ENCODE results near the gene GNLY.

Gene GNLY

GRCh38 chr2:85718885-85719492, 24.8 kb downstream of the GNLY start:
- ATAC-seq = no peak
- H3K36me3 Mint-ChIP-seq = no peaks in the 10 kb centered on the region
- H3K4me3 Mint-ChIP-seq = no peak overlapping the region
- H3K9me3 Mint-ChIP-seq = no peaks in the 10 kb centered on the region
- no peak for DNase-seq (ENCODE audit: low spot score in 2 of 2)
- H3K4me1 Mint-ChIP-seq = peaks cover 6% of the 10 kb centered on the region
- H3K27ac Mint-ChIP-seq = no peak overlapping the region

- Mint-ChIP-seq H3K27ac (peak overlapping the region; percentile 7), H3K4me1 (peaks cover 6% of the 10 kb centered on the region), H3K9me3 (no peaks in the 10 kb centered on the region), H3K4me3 (no peak overlapping the region), H3K36me3 (no peaks in the 10 kb centered on the region)
- no peak for DNase-seq (ENCODE audit: low spot score in 2 of 2)
- ATAC-seq = peak; percentile 15
Measured at GRCh38 chr2:85719609-85720240, 25.6 kb downstream of the GNLY start.

DNA sequence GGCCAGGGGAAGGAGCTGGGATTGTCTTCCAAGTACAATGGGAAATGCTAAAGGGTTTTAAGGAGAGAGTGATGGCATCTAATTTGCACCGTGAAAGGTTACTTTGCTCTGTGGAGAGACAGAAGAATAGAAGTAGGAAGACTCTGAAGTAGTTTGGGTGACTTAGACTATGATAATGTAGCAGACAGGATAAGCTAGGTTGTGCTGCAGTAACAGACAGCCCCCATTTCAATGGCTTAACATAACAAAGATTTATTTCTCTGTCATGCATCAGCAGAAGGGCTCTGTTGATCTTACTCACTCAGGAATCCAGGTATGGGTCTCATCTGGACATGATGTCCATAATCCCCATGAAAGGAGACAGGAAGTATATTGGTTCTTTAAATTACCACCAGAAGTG, 26.4 kb downstream of the GNLY start:
- ATAC-seq = no peak
- no peak for DNase-seq (ENCODE audit: low spot score in 2 of 2)
- Mint-ChIP-seq H3K27ac (peak overlapping the region; percentile 7), H3K4me3 (no peak overlapping the region), H3K36me3 (no peaks in the 10 kb centered on the region), H3K4me1 (peaks cover under 1% of the 10 kb centered on the region), H3K9me3 (no peaks in the 10 kb centered on the region)

DNA sequence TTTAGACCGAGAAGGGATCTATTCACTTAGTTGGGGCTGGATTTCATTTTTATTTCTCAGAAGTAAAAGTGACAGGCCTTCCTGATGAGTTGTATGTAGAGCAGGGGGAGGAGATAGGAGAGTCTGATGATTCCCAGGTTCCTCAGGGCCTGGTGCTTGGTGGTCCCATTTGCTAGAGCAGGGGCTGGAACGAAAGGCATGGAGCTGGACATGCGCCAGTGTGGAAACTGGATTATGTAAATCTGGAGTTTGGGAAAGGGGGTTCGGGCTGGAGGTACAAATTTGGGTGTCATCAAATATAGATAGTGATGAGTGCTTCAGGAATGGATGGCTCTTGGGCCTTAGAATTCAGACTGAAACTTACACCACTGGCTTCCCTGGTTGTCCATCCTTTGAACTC, 27.5 kb downstream of the GNLY start:
- Mint-ChIP-seq H3K9me3 (no peaks in the 10 kb centered on the region), H3K4me3 (no peak overlapping the region), H3K27ac (no peak overlapping the region), H3K4me1 (no peaks in the 10 kb centered on the region), H3K36me3 (no peaks in the 10 kb centered on the region)
- DNase-seq (ENCODE audit: low spot score in 2 of 2) = no peak
- ATAC-seq = no peak

DNA sequence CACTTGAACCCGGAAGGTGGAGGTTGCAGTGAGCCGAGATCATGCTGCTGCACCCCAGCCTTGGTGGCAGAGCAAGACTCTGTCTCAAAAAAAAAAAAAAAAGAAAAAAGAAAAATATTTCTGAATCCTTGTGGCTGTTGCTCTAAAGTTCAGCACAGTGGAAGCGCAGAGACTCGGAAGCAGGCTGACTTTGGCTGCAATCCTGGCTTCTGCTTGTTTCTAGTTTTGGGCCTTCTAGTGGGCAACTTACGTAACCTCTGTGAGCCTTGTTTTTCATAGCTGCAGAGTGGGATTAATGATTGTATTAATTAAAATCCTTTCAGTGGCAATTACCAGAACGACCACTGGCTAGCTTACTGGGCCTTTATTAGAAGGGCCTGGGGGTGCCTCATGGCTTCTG, 28.4 kb downstream of the GNLY start:
- Mint-ChIP-seq H3K36me3 (no peaks in the 10 kb centered on the region), H3K9me3 (no peaks in the 10 kb centered on the region)
- DNase-seq (ENCODE audit: low spot score in 2 of 2) = no peak

DNA sequence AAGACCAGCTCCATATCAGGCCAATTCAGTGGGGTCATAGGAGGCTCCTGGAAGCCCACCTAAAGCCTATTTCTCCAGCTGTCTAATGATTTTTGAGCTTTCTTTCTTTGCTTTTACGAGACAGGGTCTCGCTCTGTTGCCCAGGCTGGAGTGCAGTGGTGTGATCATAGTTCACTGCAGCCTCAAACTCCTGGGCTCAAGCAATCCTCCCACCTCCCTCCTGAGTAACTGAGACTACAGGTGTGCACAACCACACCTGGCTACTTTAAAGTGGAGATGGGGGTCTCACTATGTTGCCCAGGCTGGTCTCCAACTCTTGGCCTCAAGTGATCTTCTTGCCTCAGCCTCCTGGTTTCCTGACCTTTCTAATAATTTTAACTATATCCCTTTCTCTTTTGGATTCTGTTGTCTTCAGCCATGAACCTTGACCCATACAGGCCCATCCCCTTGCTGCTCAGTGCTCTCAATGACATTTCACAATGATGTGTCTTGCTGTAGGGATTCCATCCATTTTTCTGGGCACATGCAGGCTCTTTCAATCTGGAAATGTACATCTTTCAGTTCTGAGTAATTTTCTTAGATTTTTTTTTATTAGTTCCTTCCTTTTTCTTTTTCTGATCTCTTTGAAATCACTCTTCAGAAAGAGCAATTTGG, 29.7 kb downstream of the GNLY start:
- no peak overlapping the region for H3K4me3 Mint-ChIP-seq
- no peak for ATAC-seq
- no peak overlapping the region for H3K27ac Mint-ChIP-seq
- DNase-seq (ENCODE audit: low spot score in 2 of 2) = no peak
- H3K4me1 Mint-ChIP-seq = peaks cover under 1% of the 10 kb centered on the region
- H3K36me3 Mint-ChIP-seq = no peaks in the 10 kb centered on the region
- H3K9me3 Mint-ChIP-seq = no peaks in the 10 kb centered on the region

More for the DNA sequence above, 28.4 kb downstream of the GNLY start:
- no peaks in the 10 kb centered on the region for H3K4me1 Mint-ChIP-seq
- H3K4me3 Mint-ChIP-seq = no peak overlapping the region
- H3K27ac Mint-ChIP-seq = no peak overlapping the region
- no peak for ATAC-seq

- H3K9me3 Mint-ChIP-seq = no peaks in the 10 kb centered on the region
- no peak overlapping the region for H3K27ac Mint-ChIP-seq
- ATAC-seq (no peak), DNase-seq (ENCODE audit: low spot score in 2 of 2) (no peak)
- H3K4me3 Mint-ChIP-seq = no peak overlapping the region
- no peaks in the 10 kb centered on the region for H3K36me3 Mint-ChIP-seq
- H3K4me1 Mint-ChIP-seq = peaks cover 10% of the 10 kb centered on the region
Measured at GRCh38 chr2:85724731-85725181, 30.6 kb downstream of the GNLY start.

DNA sequence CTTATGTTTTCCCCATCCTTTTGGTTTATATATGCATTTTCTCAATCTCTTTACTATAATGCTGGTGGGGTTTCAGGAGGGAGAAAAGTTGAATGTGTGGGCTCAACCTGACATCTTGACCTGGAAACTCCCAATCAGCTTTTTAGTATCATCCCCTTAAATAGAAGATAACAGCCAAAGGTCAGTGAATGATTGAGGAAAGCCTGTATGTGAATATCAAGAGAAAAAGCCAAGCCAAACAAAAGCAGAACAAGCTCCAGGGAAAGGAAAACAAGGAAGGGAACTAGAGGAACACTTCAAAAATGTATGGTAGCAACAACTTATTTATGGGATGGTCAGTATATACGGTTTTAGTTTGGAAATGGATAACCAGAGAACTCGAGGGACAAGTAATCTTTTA, 31.3 kb downstream of the GNLY start:
- Mint-ChIP-seq H3K9me3 (no peaks in the 10 kb centered on the region), H3K27ac (no peak overlapping the region), H3K36me3 (no peaks in the 10 kb centered on the region), H3K4me1 (peaks cover 11% of the 10 kb centered on the region), H3K4me3 (no peak overlapping the region)
- ATAC-seq = no peak
- no peak for DNase-seq (ENCODE audit: low spot score in 2 of 2)

GRCh38 chr2:85727798-85728197, 33.6 kb downstream of the GNLY start:
- ATAC-seq (no peak), DNase-seq (ENCODE audit: low spot score in 2 of 2) (no peak)
- no peak overlapping the region for H3K4me3 Mint-ChIP-seq
- H3K9me3 Mint-ChIP-seq = no peaks in the 10 kb centered on the region
- no peak overlapping the region for H3K27ac Mint-ChIP-seq
- no peaks in the 10 kb centered on the region for H3K36me3 Mint-ChIP-seq
- H3K4me1 Mint-ChIP-seq = peaks cover 11% of the 10 kb centered on the region

DNA sequence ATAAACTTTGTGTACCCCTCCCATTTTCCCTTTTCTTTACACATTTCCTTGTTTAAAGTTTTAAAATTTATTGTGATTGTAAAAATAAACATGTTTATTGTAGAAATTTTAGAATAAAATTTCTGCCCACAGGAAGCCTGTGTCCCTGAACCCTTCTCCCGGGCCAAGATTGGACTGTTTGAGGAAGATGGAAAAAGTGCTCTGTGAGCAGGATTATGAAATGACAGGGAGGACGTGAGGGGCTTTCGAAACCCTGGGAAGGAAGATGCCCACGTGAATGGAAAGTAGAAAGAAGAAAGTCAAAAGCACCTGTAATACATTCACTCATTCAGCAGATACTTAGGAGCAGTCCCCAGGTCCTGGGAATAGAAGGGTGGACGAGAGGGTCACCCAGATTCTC, 34.2 kb downstream of the GNLY start:
- ATAC-seq = no peak
- DNase-seq (ENCODE audit: low spot score in 2 of 2) = no peak
- Mint-ChIP-seq H3K36me3 (no peaks in the 10 kb centered on the region), H3K27ac (no peak overlapping the region), H3K9me3 (no peaks in the 10 kb centered on the region), H3K4me1 (peaks cover 11% of the 10 kb centered on the region), H3K4me3 (no peak overlapping the region)

DNA sequence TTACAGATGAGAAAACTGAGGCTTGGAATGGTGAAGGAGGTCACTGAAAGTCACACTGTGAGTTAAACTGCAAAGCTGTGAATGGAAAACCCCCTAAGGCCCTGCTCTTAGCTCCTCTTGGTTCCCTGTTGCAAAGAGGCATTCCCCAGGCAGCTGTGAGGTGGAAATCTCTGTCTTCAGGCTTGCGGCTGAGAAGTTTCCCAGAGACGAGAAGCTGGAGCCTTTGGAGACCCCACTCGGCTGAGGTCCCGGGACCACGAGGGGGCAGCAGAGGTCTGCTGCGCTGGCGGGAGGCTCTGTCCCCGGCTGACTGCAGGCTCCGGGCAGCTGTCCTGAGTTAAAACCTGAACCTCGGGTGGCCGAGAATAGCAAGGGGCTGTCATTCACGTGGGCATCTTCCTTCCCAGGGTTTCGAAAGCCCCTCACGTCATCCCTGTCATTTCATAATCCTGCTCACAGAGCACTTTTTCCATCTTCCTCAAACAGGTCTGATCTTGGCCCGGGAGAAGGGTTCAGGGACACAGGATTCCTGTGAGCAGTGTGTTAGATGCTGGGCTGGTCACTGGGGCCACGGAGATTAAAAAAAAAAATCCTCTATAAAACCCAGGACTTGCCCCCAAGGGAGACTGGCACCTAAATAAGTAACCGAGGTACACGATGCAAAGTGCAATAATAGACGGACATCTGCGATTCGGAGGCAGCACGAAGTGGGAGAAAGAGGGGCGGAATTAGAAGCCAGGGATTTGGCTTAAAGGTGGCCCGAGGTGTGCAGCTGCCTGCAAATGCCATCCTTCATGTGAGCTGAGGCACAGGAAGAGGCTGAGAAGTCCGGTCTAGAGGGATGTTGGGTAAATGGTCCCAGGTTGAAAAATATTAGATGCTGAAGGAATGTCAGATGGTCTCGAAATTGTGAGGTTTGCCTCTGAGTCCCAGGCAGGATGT, 35.0 kb downstream of the GNLY start:
- peak; percentile 91 for ATAC-seq
- Mint-ChIP-seq H3K4me1 (peaks cover 11% of the 10 kb centered on the region), H3K27ac (peak overlapping the region; percentile 33), H3K36me3 (no peaks in the 10 kb centered on the region), H3K4me3 (no peak overlapping the region), H3K9me3 (no peaks in the 10 kb centered on the region)
- peak; percentile 77 to 87 for DNase-seq (ENCODE audit: low spot score in 2 of 2)

GRCh38 chr2:85729825-85730510, 35.8 kb downstream of the GNLY start:
- H3K36me3 Mint-ChIP-seq = no peaks in the 10 kb centered on the region
- no peak overlapping the region for H3K4me3 Mint-ChIP-seq
- H3K9me3 Mint-ChIP-seq = no peaks in the 10 kb centered on the region
- peaks cover 11% of the 10 kb centered on the region for H3K4me1 Mint-ChIP-seq
- H3K27ac Mint-ChIP-seq = peak overlapping the region; percentile 33
- ATAC-seq (no peak), DNase-seq (ENCODE audit: low spot score in 2 of 2) (no peak)

DNA sequence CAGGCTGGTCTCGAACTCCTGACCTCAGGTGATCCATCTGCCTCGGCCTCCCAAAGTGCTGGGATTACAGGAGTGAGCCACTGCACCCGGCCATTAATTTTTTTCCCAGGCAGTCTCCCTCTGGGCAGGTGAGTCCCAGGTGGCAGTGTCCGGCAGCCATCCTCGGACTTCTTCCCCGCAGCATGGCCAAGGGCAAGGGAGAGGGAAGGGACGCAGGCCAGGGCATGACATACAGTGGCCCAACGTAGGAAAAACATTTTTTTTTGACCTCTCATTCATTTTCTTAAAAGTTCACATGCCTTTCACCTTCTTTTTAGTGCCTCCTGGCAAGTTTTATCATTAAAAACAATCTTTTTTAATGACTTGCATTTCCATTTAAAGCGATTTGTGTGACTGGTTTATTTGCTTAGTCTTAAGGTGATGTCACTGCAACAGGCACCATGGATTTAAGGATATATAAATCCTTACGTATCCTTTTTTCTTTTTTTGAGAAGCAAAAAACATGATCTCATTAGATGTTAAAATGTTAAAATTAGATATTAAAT, 36.6 kb downstream of the GNLY start:
- H3K36me3 Mint-ChIP-seq = no peaks in the 10 kb centered on the region
- ATAC-seq (no peak), DNase-seq (ENCODE audit: low spot score in 2 of 2) (no peak)
- peaks cover 11% of the 10 kb centered on the region for H3K4me1 Mint-ChIP-seq
- no peaks in the 10 kb centered on the region for H3K9me3 Mint-ChIP-seq
- H3K27ac Mint-ChIP-seq = no peak overlapping the region
- no peak overlapping the region for H3K4me3 Mint-ChIP-seq

DNA sequence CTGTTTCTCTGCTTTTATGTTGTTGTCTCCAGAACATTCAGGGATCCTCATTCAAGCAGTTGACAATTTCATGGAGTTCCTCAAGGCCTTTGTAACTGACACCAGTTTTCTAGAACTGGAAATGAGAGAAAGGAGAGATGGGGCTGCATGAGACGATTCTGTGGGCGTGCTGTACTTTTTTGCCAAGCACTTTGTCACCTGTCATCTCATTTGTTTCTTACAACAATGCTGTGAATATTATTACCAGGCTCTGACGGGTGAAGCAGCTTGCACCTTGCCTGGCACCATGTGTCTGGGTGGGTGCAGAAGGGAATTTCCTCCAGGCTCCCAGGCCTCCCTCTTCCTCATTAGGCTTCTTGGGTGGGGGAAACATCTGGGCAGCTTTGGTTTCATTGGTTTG, 37.4 kb downstream of the GNLY start:
- Mint-ChIP-seq H3K4me1 (peaks cover 11% of the 10 kb centered on the region), H3K4me3 (no peak overlapping the region), H3K9me3 (no peaks in the 10 kb centered on the region), H3K27ac (no peak overlapping the region), H3K36me3 (no peaks in the 10 kb centered on the region)
- no peak for ATAC-seq
- DNase-seq (ENCODE audit: low spot score in 2 of 2) = no peak

All from stimulated activated effector memory CD8-positive, alpha-beta T cell treated with anti-CD3 and anti-CD28 coated beads, Interleukin-12 subunit alpha, Interleukin-12 subunit beta, amount 100 ng/mL, for 72 hours (primary cell).